GM21723 (cell line): ENCODE results near the gene FIGN.

Experiments
- ATAC-seq: cut with Tn5 transposase; IDR thresholded peaks from one replicate; pipeline ENCODE4 v1.9.1; 2021; ENCODE audit warnings: mild to moderate bottlenecking, moderate library complexity; ENCODE audit not compliant: unreplicated experiment

Gene FIGN, protein sequence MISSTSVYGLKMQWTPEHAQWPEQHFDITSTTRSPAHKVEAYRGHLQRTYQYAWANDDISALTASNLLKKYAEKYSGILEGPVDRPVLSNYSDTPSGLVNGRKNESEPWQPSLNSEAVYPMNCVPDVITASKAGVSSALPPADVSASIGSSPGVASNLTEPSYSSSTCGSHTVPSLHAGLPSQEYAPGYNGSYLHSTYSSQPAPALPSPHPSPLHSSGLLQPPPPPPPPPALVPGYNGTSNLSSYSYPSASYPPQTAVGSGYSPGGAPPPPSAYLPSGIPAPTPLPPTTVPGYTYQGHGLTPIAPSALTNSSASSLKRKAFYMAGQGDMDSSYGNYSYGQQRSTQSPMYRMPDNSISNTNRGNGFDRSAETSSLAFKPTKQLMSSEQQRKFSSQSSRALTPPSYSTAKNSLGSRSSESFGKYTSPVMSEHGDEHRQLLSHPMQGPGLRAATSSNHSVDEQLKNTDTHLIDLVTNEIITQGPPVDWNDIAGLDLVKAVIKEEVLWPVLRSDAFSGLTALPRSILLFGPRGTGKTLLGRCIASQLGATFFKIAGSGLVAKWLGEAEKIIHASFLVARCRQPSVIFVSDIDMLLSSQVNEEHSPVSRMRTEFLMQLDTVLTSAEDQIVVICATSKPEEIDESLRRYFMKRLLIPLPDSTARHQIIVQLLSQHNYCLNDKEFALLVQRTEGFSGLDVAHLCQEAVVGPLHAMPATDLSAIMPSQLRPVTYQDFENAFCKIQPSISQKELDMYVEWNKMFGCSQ

DNA sequence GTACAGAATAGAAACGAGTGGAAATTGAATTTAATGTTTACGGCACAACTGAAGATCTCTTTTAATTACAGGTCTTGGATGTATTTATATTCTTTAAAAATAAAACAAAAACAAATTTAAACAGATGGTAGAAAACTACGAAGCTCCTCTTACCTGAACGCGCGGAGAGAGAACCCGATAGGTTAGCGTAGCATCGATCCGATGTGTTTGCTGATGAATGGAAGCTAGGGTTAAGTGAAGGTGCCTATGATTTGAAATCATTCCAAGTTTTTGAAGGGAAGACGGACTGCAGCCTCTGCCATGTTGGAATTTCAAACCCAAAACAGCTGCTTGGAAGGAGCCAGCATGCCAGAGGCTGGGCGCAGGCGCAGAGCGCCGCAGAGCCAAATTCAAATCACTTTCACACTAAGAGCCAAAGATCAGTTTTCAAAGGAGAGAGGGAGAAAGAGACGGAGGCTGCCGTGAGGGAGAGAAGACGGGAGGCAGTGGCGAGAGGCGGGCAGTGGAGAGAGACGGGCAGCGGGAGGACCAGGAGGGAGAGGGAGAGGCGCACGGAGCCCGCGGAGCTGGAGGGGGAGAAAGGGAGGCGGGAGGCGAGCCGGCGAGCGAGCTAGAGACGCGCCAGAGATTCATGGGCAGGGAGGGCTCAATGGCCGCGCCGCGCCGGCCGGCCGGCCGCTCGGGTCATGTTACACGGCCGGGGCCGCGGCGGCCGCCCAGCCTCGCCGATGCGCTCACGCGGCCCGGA lies at the start of gene FIGN:
Gene FIGN, minus strand, starts transcription at position 324 of the 748 bp plus-strand sequence. CDS start 1,081 bp downstream, outside the sequence.
- no peak for ATAC-seq

DNA sequence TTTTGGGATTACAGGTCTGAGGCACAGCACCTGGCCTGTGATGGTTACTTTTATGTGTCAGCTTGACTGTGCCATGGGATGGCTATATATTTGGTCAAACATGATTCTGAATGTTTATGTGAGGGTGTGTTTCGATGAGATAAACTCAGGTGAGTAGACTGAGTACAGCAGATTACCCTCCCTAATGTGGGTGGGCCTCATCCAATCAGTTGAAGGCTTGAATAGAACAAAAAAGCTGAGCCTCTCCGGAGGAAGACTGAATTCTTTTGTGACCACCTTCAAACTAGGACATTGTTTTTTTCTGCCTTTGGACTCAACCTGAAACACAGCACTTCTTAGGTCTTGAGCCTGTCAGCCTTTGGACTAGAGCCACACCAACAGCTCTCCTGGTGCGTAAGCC lies 49.4 kb upstream of the FIGN start:
- no peak for ATAC-seq

DNA sequence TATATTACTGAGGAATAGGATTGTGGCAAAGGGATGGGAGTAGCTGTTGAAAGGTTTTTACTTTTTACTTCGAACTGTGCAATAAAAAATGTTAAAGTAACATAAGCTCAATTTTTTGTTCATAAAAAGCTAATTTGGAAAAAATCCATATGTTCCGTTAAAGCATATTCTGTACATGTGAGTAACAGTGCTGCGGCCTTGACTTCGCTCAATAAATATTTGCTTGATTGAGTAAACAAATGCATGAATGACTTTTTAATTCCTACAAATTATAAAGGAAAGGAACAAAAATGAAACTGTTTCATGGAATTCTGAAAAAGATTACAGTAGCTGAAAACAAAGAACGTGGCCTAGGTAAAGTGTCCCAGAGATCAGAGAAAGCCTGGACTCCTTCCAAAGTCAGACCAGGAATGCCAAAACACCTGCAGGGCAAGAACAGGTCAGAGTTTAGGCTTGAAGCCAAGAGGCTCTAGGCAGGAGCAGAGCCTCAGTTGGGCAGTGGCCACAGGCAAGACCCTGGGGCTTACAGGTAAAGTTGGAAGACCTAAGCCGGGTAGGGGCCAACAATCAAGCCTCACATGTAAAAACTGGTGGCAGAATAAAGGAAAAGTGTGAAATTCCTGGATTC lies 44.3 kb upstream of the FIGN start:
- ATAC-seq, result no peak

DNA sequence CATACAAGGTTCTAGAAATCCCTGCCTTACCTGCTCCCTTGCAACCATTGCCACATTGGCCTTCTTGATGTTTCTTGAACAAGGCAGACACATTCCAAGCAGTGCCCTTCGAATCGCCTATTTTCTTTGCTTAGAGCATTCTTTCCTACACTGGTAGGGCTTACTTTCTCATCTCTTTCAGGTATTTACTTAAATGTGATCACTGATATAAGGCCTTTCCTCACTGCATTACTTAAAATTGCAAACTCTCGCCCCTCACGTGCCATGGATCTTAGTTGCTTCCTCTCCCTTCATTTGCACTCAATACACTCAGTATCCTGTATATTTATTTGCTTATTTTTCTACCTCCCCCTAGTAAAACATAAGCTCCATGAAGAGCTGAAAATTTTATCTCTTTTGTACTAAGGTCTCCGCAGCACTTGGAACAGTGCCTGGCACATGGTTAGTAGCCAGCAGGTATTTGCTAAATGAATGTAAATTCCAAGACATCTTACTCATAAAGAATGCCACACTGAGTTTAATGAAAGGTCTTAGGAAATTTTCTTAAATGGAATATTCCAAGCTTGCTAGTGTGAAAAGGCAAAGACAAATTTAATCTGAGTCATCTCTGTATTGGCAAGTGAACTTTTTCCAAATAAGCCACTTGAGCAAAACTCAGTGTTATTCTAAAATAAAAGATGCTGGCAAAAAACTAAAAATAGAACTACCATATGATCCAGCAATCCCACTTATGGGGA lies 42.4 kb upstream of the FIGN start:
- no peak for ATAC-seq

DNA sequence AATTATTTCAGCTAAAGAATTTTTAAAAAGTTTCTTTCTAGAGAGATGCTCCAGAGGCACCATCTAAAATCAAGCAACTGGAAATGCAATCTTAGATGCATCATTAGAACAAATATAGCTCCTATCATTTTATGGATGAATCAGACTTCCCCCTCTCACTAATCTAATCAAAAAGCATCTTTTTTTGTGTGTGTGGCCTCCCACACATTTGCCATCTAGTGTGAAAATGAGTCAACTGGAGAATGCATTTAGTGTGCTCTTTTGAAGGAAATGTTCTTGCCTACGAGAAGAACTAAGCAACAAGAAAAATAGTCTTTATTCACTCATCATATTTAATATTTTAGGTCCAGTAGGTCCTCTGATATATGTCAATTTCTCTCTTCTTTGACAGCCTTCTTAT lies 39.5 kb upstream of the FIGN start:
- no peak for ATAC-seq

DNA sequence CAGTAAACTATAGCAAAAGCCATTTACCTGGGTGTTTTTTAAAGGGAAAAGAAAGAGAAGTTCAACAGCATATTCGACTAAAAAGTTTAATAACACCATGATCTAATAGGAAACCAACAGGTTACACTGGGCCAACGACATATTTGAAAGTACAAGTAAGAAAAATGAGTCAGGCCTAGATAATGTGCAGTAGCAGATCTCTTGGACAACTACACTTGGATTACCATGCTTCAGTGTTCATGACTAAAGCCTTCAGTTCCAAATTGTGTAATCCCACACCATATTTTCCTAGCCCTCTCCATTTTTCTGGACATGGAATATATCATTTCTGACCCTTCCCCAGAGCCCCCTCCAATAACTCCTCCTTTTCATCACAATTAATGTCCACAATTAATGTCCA lies 39.1 kb upstream of the FIGN start:
- no peak for ATAC-seq

DNA sequence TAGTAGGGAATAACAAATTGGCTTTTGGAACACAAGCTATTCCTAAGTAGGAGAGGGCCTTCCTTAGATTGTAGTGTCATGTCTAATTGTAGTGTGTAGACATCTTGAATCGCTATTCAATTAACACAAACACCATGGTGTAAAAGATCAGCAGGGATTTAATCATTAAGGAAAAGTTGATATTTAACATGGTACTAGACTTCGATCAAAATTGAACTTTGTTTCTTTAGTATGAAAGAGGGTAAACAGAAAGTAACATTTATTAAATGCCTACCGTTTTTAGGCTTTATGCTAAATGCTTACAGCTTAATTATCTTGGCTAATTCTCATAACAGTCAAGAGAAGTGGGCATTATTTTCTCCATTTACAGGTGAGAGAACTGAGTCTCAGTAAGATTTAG lies 37.5 kb upstream of the FIGN start:
- no peak for ATAC-seq

DNA sequence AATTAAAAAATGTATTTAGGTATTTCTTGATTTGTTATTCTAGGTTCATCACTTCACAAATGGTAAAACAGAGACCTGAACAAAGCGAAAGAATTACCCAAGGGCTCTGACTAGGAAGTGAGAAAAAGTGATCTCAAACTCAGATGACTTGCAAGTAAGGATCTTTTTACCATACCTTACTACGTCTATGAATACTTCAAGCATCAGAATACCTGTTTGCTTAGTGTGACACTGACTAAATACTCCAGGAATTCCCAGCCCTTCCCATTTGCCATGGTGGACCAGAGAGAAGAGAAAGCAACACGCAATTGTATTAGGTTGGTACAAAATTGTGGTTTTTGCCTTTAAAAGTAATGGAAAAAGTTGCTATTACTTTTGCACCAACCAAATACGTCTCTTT lies 35.8 kb upstream of the FIGN start:
- no peak for ATAC-seq

DNA sequence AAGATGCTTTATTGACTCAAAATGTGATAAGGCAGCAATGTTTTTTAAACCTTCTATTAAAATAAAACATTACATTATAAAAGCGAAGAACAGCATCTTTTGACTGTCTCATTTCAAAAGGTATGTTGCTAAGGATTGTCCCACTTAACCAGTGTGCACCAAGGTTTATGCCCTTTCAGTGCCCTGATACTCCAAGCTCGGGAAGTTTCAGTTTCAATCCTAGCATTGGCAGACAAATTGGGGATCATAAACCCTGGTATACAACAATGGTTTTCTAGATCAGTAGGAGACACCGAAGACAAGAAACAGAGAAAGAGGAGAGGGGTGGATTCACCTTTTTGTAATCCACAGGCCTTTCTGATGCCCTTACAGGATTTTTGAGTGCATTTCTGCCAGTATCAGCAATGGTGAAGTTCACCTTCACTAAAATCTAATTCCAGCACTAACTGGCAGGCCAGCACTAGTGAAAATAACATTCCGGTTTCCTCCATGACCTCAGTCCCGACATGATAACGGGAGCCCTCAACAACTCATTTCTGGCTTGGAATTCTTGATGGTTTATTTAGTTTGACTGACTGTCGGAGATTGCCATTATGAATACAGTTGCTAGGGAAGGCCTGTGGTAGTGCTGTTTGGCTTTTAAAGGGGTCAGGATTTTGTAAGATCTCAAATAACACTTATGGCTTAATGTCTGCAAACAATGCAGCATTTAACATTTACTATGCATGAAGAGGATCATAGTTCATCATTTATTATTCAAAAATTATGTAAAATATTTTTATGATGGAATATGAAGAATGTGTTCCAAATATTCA lies 33.3 kb upstream of the FIGN start:
- no peak for ATAC-seq

DNA sequence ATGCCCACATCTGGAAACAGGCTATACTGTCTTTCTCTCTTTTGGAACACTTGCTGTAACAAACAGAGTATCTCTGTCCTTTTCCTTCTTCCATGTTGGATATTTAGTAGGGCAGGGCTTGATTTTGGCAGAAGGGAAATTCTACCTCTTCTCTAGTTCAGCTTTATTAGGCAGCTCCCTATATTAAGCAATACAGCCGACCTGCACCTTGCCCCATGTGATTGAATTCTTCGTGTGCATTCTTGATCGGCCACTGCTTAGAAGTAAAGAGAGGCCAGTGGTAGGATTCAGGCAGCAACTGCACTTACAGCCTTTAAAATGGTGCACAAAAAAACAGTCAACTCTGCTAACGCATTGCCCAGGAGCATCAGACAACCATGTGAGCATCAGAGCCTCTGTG lies 31.3 kb upstream of the FIGN start:
- no peak for ATAC-seq

DNA sequence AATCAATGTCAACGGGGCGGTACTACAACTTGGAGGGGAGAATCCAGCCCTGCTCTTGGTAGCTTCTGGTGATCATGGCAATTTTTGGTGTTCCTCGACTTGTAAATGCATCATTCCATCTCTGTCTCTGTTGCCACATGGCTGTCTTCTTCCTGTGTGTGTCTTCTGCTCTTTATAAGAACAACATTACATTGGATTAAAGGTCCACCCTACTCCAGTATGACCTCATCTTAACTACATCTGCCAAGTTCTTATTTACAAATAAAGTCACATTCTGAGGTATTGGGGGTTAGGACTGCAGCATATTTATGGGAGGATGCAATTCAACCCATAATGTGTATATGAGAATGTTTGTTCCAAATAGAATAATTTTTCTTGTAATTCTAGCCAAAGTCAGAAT lies 28.8 kb upstream of the FIGN start:
- no peak for ATAC-seq

DNA sequence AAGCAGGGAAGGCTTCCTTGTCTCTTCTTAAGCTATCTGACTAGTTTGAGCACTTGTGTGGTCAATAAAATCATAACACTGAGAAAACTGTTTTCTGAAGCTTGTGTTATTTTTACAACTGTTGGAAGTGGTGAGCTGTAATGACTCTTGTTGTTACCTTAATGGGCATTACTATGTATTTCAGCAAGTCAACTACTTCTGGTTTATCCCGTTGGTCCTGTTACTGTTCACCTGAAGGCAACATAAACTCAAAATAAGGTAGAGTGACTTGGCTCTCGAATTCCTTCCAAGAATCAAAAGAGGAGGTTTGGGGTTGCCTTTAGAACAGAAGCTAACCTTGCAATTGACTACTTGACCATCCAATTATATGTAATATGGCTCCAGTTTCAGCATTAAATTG lies 23.2 kb upstream of the FIGN start:
- no peak for ATAC-seq

DNA sequence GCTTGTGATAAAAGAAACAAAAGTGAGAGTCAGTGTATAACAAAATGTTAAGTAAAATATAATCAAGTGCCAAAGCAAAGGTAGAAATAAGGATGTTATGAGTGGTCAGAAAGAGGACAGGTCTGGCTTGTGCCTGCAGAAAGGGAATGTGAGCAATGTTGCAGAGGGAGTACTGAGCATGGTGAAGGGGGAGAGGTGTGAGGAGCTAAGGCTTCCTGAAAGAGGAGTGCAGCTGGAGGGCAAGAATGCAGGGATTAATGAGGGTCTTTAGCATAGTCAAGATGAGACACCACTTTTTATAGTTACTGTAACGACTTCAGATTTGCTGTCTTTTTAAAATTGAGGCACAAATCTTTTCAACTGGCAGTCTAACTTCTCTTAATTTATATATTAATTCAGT lies 22.0 kb upstream of the FIGN start:
- ATAC-seq, result no peak

DNA sequence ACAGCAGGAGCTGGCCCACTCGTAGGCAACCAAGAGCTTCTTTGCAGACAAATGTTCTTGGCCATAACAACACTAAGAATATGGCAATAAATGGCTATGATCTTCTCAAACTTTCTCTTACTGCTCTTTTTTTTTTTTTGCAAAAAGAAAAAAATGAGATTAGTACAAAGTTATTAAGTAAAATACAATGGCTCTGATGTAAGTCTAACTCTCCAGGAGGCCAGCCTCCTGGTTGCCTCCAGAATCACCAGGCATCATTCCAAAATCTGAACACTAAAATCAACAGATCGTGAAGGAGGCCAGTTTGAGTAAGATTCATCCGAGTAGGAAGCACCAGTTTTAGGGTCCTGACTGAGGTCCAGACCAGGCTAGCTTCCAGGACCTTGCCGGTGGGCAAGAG lies 20.8 kb upstream of the FIGN start:
- ATAC-seq, result no peak

DNA sequence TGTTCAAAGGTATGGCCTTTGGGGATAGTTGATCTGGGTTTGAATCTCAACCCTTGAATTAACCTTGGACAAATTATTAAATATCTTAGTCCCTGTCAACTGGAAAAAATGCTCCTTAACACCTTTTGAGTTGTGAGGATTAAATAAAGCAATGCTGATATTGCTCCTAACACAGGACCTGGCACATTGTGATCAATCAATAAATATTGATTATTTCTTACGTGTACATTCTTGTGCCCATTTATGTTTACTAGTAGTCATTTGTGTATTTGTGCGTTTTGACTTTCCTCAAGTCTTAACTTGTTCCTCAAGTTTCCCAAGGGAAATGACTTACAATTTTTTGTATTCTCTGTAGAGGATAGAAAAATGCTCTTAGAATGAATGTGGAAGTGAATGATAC lies 19.6 kb upstream of the FIGN start:
- ATAC-seq, result no peak

DNA sequence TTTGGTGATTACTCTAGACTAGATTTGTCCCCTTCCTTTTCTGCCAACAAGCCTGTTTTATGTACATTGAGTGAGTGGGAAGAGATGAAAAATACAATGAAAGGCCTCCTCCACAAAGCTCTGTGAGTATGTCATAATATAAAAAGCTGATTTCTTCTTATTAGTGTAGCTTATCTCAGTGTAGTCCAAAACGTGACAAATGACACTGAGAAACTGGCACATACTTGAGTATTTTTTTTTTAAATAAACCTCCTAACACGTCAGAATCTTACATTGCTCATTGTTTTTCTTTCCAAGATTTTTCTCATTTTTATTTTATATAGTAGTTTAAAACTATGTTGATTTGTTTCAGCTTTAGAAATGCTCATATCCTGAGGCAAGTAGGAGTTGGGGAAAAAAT lies 17.9 kb upstream of the FIGN start:
- no peak for ATAC-seq

DNA sequence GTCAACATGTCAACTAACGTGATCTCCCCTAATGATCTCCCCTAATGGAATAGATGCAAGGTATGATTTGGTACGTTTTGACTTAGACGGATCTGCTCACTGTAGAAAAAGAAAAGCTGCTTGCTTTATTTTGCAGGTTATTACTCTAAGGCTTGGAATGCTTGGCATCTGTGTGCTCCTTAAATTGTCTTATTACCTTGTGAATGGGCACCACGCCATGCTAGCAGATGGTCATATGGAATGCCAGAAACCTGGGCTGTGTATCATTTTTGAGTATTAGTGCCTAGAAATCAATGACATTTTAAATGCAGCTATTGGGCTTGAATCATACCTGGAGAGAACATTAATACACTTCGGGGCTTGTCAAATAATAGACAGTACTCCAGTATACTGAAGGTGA lies 16.5 kb upstream of the FIGN start:
- ATAC-seq, result no peak

DNA sequence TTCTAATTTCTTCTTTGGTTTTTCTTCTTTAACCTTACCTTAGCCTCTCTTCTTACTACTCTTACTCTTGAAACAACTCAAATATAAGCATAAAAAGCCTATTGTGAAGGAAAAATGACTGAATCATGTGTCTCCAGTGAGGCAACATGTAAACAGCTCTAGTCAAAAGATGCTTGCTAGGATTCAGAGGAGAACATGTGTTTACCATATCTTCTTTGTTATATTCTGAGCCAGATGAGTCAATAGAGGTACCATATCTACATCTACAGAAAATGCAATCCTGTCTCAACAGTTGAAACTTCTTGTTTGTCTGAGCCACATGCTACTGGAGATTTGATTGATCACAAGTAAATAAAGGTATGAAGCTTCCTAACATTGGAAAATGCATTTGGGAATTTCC lies 15.9 kb upstream of the FIGN start:
- no peak for ATAC-seq

DNA sequence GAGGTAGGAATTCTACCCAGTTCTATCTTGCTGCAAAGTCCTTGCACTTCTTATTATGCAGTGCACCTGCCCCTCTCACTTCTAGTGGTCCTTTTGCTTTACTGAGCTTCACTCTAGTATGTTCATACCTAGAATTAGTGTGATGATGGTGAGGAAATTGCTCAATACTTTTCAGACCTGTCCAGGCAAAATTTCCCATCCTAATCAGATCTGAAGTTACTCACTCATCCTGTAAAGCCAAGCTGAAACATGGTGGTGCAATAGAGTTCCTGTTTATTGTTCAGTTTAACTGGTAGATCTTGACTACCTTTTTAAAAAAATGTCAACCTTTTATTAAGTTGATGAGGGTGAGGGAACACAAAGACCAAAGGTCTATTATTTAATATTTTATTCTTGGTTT lies 12.6 kb upstream of the FIGN start:
- no peak for ATAC-seq

DNA sequence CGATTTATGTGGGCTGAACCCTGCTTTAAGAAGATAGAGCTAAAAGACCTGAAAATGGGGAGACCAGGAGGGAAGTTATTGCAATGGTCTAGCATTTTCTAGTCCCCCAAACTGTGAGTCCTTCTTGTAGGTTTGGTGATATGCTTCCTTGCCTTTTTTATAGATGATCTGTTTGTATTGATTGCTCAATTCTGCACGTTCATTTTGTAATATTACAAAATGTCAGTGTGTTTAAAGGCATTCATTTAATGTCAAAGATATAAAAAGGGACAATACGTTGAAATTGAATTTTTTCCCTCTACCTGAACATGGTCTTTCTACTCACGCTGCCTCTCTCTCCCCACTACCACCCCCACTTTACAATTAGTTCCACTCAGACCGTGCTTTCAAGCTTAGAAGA lies 5.6 kb upstream of the FIGN start:
- ATAC-seq, result no peak
